K562 (cell line): Measurements from ENCODE around the gene CRLF3. TPM values are rescaled to one million over a fixed set of nuclear protein-coding genes. Genes with fewer than 3 reads are reported as not detected.

ENCODE experiments used
- AFF1 ChIP-seq, 2 experiments: fragments of 450-650 bp; IDR thresholded peaks; 2 replicates each; pipeline ENCODE4 v1.6.1; 2018; ENCODE audit warnings: mild to moderate bottlenecking in 2 of 2, low read depth in 1 of 2; ENCODE audit not compliant: partially characterized antibody in 2 of 2
- ARID1B ChIP-seq: fragments of 450-650 bp; IDR thresholded peaks from 2 replicates; pipeline ENCODE4 v1.6.1; 2016; ENCODE audit warnings: antibody characterized with exemption, mild to moderate bottlenecking, inconsistent platforms
- BRD9 ChIP-seq: fragments of 450-650 bp; IDR thresholded peaks from 2 replicates; pipeline ENCODE4 v1.6.1; 2018; ENCODE audit warnings: low read depth; ENCODE audit not compliant: partially characterized antibody
- GTF3C2 ChIP-seq: IDR thresholded peaks from 3 replicates; pipeline ENCODE4 v1.6.1; 2011; ENCODE audit warnings: borderline replicate concordance, mild to moderate bottlenecking, moderate library complexity; ENCODE audit not compliant: insufficient read length; ENCODE audit errors: extremely low read depth
- HDAC2 ChIP-seq: fragments of 450-650 bp; IDR thresholded peaks from 2 replicates; pipeline ENCODE4 v1.6.1; 2016; ENCODE audit warnings: mild to moderate bottlenecking
- LARP7 ChIP-seq: fragments of 450-650 bp; IDR thresholded peaks from 2 replicates; pipeline ENCODE4 v1.6.1; 2016
- ZBTB17 ChIP-seq: fragments of 450-650 bp; formaldehyde crosslinking; IDR thresholded peaks from 2 replicates; pipeline ENCODE4 v1.4.0; 2020; ENCODE audit warnings: mild to moderate bottlenecking
- ZNF316 ChIP-seq: fragments of 450-650 bp; IDR thresholded peaks from 2 replicates; pipeline ENCODE4 v1.6.1; 2016
- polyA plus RNA-seq, 8 experiments: library from polyadenylated mRNA; depleted of rRNA in 4 of 8; stranded (reverse) in 5 of 8; unstranded in 3 of 8; fragments of >200 nt; fragmentation: Nextera tagmentation in 2 of 8; fragmentation: Illumina TruSeq in 1 of 8; extraction: Ambion mirVana in 2 of 8; extraction: Trizol in 1 of 8; gene quantifications; 2 replicates each; pipeline versions ENCODE4 v1.2.1 to v1.2.3, GENCODE V29; 2011 to 2014; ENCODE audit warnings: inconsistent platforms in 1 of 8, missing spikeins in 1 of 8
- total RNA-seq, 7 experiments: library from RNA; depleted of rRNA in 6 of 7; stranded (reverse); fragments of >200 nt in 6 of 7; fragmentation: Illumina TruSeq in 2 of 7; extraction: Trizol in 2 of 7; gene quantifications; 2 replicates each; pipeline versions ENCODE4 v1.2.1 to v1.2.3, GENCODE V29; 2011 to 2021; ENCODE audit warnings: low replicate concordance in 1 of 7

Gene CRLF3
- total and polyA plus RNA-seq, 9 of the 15 experiments (the other 6 are each of a cell fraction or from before 2014, with no cell fraction given) = 13.2 to 55.9 (median 29.8) TPM

GRCh38 chr17:30824002-30824355, 513 bp downstream of the CRLF3 start (continued):
- TF ChIP-seq BRD9 = peak; percentile 33
- no peak for TF ChIP-seq GTF3C2
- TF ChIP-seq ZNF316 = 0 out of 2 replicates have a peak, but pooled peaks have one; percentile 7
- 0 out of 2 replicates have a peak, but pooled peaks have one; percentile 15 for TF ChIP-seq HDAC2
- TF ChIP-seq LARP7 = 0 out of 2 replicates have a peak, but pooled peaks have one; percentile 42
- peak in 1 of 2 experiments; percentile 36 for TF ChIP-seq AFF1 (IDR thresholded peaks at IDR 0.05; ENCODE audit: low read depth in 1 of 2, partially characterized antibody in 2 of 2)
- TF ChIP-seq ARID1B = 0 out of 2 replicates have a peak, but pooled peaks have one; percentile 14
- TF ChIP-seq ZBTB17 (CRISPR knock-in tag) = no peak
- TF ChIP-seq, all 486 proteins: peak for 24
